GM12872 (cell line): ENCODE results near the gene KPNA4.

ENCODE experiments used
- TF ChIP-seq, protein P1 (sequence below): IDR thresholded peaks from 3 replicates; pipeline ENCODE4 v1.5.1; 2011; ENCODE audit warnings: low read depth, mild to moderate bottlenecking, low read length, moderate library complexity; ENCODE audit not compliant: insufficient read depth

The KPNA4 gene

DNA sequence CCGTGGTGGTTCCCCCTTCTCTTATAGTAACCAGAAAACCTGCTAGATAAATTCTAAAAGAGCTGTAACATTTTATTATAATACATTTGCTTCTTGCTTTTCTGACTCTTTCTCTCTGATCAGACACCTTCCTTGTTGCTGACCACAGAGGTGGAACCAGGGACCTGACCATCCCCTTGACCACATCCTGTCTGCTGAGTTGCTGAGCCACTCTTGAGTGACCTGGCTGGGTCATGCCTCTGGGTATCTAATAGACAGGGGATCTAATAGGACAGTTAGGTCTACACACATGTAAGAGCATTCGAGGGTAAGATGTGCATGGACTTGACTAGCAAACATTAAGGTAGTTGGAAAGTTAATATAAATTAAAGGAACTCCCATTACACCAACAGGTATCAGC is 93.0 kb downstream of the KPNA4 start:
- TF ChIP-seq, protein P1, sequence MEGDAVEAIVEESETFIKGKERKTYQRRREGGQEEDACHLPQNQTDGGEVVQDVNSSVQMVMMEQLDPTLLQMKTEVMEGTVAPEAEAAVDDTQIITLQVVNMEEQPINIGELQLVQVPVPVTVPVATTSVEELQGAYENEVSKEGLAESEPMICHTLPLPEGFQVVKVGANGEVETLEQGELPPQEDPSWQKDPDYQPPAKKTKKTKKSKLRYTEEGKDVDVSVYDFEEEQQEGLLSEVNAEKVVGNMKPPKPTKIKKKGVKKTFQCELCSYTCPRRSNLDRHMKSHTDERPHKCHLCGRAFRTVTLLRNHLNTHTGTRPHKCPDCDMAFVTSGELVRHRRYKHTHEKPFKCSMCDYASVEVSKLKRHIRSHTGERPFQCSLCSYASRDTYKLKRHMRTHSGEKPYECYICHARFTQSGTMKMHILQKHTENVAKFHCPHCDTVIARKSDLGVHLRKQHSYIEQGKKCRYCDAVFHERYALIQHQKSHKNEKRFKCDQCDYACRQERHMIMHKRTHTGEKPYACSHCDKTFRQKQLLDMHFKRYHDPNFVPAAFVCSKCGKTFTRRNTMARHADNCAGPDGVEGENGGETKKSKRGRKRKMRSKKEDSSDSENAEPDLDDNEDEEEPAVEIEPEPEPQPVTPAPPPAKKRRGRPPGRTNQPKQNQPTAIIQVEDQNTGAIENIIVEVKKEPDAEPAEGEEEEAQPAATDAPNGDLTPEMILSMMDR: no peak

DNA sequence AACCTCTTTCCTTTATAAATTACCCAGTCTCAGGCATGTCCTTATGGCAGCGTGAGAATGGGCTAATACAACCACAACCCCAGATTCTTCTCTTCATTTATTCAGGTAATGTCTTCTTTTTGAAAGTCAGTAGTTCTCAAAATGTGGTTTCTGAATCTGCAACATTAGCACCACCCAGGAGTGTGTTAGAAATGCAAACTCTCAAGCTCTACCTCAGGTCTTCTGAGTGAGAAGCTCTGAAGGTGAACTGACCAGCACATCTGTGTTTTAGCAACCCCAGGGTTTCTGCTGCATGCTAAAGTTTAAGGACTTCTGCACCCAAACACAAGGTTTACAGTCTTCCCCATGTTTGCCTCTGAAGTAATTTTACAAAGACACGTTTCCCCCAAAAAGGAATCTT is 93.5 kb downstream of the KPNA4 start:
- TF ChIP-seq, protein P1: no peak

DNA sequence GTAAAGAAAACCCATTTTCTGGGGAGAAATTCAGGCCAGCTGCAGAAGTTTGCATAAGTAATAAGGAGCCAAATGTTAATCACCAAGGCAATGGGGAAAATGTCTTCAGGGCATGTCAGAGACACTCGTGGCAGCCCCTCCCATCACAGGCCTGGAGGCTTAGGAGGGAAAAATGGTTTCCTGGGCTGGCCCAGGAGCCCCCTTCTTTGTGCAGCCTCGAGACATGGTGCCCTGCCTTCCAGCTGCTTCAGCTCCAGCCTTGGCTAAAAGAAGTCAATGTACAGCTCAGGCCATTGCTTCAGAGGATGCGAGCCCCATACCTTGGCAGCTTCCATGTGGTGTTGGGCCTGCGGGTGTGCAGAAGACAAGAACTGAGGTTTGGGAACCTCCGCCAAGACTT is 95.2 kb downstream of the KPNA4 start:
- TF ChIP-seq, protein P1: no peak

DNA sequence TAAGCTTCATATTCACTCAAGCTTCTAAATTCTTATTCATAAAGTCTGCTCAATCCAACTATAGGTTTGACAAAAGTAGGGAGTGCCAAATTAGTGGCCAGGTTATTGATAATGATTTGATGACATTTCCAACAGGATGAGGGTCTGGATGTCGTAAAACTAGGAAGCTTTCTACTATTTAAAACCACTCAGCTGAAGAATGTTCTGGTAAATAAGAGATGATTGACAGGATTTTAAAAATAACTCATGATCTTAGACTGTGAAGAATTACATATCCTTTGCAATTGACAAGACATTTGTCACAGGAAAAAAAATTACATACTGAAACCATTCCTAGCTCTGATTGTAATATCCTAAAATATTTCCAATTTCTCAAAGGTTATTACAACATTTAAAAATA is 100.4 kb downstream of the KPNA4 start:
- TF ChIP-seq, protein P1: no peak

DNA sequence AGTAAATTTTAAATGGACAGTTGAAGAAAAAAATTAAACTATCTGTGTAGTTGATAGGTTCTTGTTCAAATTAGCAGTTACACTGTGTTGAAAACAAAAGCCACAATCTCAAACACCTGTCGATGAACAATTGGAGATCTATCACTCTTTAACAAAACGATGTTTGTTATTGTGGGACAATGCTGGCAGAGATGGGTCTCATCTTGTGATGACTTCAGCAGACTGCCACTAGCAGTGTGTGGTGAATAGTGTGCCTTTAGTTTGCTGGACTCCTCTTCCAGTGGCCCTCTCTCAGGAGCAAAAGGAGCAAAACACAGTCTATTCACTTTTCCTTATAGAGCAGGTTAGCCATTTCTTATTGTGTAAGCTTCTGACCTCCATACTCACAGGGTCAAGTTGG is 101.0 kb downstream of the KPNA4 start:
- TF ChIP-seq, protein P1: no peak

DNA sequence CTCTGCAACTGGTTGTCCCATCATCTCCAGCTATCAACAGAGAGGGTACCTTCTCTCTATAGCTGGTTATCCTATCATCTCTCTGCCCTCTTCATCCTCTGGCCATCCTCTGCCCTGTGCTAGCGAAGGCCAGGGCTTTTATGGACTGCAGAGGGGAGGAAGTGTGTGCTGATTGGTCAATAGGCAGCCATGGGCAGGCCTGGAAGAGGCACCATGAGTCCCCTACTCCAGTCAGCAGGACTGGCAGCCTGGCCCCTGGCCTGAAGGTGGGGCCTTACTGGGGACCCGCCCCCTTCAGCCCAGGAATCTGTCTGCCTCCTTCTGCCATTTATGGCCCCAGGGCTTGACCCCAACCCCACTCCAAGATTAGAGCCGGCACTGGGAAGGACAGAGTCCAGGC is 105.3 kb downstream of the KPNA4 start:
- TF ChIP-seq, protein P1: no peak

DNA sequence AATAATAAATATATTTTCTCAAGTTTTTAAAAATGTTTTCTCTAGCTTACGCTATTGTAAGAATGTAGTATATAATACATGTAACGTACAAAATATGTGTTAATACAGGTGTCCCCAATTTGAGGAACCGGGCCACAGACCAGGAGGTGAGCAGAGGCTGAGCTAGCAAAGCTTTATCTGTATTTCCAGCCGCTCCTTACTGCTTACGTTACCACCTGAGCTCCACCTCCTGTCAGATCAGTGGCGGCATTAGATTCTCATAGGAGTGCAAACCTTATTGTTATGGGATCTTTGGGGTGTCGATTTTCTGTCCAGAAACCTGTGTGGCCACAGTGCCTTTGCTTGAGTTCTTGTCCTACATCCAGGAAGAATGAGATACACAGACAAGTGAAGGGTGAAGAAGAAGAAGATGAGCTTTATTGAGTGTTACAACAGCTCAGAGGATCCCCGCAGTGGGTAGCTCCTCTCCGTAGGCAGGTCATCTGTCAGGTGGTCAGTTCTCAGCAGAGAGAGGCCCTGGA is 105.9 kb downstream of the KPNA4 start:
- TF ChIP-seq, protein P1: no peak
